ENCODE results near the gene ERC1. TPM values are rescaled to one million over a fixed set of nuclear protein-coding genes. Genes with fewer than 3 reads are reported as not detected.
"Not testable (repeated sequence)": the region's sequence is repeated elsewhere in the genome, so short reads cannot be mapped to it uniquely, and the experiment has no call there.

ERC1 gene
- total and polyA plus RNA-seq, 2 donors (not counting 3 experiments of a cell fraction or from before 2014, with no cell fraction given), result 11.7 to 66.1 TPM

GRCh38 chr12:998020-998874 is 7.2 kb downstream of the ERC1 start:
- no peak overlapping the region for H3K27ac ChIP-seq (ENCODE audit: insufficient read depth, low read depth, low read length)
- intact Hi-C loops (cut with micrococcal nuclease) (no loop called here), dilution Hi-C loops (cut with MboI; ENCODE audit: extremely low pct_ligation_motif_present, low sequenced_read_pairs) (no loop called here)
- no peak overlapping the region for H3K4me3 ChIP-seq (replicated peaks in 1 of 3; ENCODE audit: insufficient read depth in 1 of 3, low read depth in 1 of 3, low read length in 3 of 3)
- no peaks in the 10 kb centered on the region for H3K36me3 ChIP-seq (ENCODE audit: control insufficient read depth in 2 of 2, extremely low read depth in 1 of 2, insufficient read depth in 2 of 2, low read length in 2 of 2)
- no peak overlapping the region for H2AFZ ChIP-seq (ENCODE audit: low read depth, low read length)
- H3K4me2 ChIP-seq (ENCODE audit: insufficient read depth, low read length), result no peak overlapping the region
- DNase-seq (ENCODE audit: low read depth, low spot score) (no peak), FAIRE-seq (no peak)
- TF ChIP-seq GATA2 (IDR thresholded peaks at IDR 0.05; ENCODE audit: insufficient read depth, insufficient read length, low read depth, low read length) (no peak), MYC (IDR thresholded peaks at IDR 0.05; ENCODE audit: low read depth, low read length) (no peak), EZH2 (IDR thresholded peaks at IDR 0.05; ENCODE audit: borderline replicate concordance, low read depth, low read length, severe bottlenecking) (no peak), POLR2A (IDR thresholded peaks at IDR 0.05; ENCODE audit: low read depth, low read length) (no peak), MAX (IDR thresholded peaks at IDR 0.05; ENCODE audit: insufficient read depth, insufficient read length) (no peak), CTCF (IDR thresholded peaks at IDR 0.05; ENCODE audit: extremely low read depth in 1 of 2, insufficient read depth in 1 of 2, low read depth in 1 of 2, low read length in 2 of 2) (no peak), JUN (IDR thresholded peaks at IDR 0.05; ENCODE audit: borderline replicate concordance, insufficient read depth, insufficient read length, low read depth) (no peak), FOS (IDR thresholded peaks at IDR 0.05; ENCODE audit: borderline replicate concordance, insufficient read depth, low read length) (no peak), POLR2AphosphoS5 (IDR thresholded peaks at IDR 0.05; ENCODE audit: insufficient read depth, low read depth, low read length) (no peak)
- H3K9ac ChIP-seq (replicated peaks; ENCODE audit: extremely low read depth, insufficient read depth, low read length), result no peak overlapping the region
- no peaks in the 10 kb centered on the region for H4K20me1 ChIP-seq (replicated peaks; ENCODE audit: control insufficient read depth, extremely low read depth, insufficient read depth, low read length)
- BruUV-seq (replicated peaks), result no TSS peak
- ChIA-PET CTCF (interaction anchor here (1.0 to 3.5 kb wide), 3 partner anchors 11 to 95 kb away, joined by 3 to 16 read pairs (median 3); no protein-coding TSS in a partner anchor), POLR2A (no interaction called here)
- H3K79me2 ChIP-seq (ENCODE audit: control insufficient read depth, insufficient read depth, low read length), result peaks cover 47% of the 10 kb centered on the region
- H3K4me1 ChIP-seq (ENCODE audit: control insufficient read depth, extremely low read depth, insufficient read depth, low read length), result peaks cover 4% of the 10 kb centered on the region
- no peaks in the 10 kb centered on the region for H3K9me3 ChIP-seq (replicated peaks; ENCODE audit: control insufficient read depth, insufficient read depth, low read length)
- no peaks in the 10 kb centered on the region for H3K27me3 ChIP-seq (ENCODE audit: control insufficient read depth in 2 of 2, insufficient read depth in 2 of 2, low read length in 2 of 2)
- no peaks in the 10 kb centered on the region for H3K9me1 ChIP-seq (replicated peaks; ENCODE audit: control insufficient read depth, extremely low read depth, insufficient read depth, low read length)

- H2AFZ ChIP-seq (ENCODE audit: low read depth, low read length); H3K4me1 ChIP-seq (ENCODE audit: control insufficient read depth, extremely low read depth, insufficient read depth, low read length); DNase-seq (ENCODE audit: low read depth, low spot score); H3K9me3 ChIP-seq (replicated peaks; ENCODE audit: control insufficient read depth, insufficient read depth, low read length); H3K36me3 ChIP-seq (ENCODE audit: control insufficient read depth in 2 of 2, extremely low read depth in 1 of 2, insufficient read depth in 2 of 2, low read length in 2 of 2); H3K9me1 ChIP-seq (replicated peaks; ENCODE audit: control insufficient read depth, extremely low read depth, insufficient read depth, low read length); BruUV-seq (replicated peaks); H3K27me3 ChIP-seq (ENCODE audit: control insufficient read depth in 2 of 2, insufficient read depth in 2 of 2, low read length in 2 of 2); H3K4me3 ChIP-seq (replicated peaks in 1 of 3; ENCODE audit: insufficient read depth in 1 of 3, low read depth in 1 of 3, low read length in 3 of 3); intact Hi-C loops (cut with micrococcal nuclease); H4K20me1 ChIP-seq (replicated peaks; ENCODE audit: control insufficient read depth, extremely low read depth, insufficient read depth, low read length); POLR2A ChIA-PET; H3K9ac ChIP-seq (replicated peaks; ENCODE audit: extremely low read depth, insufficient read depth, low read length); H3K4me2 ChIP-seq (ENCODE audit: insufficient read depth, low read length); H3K27ac ChIP-seq (ENCODE audit: insufficient read depth, low read depth, low read length); FAIRE-seq; dilution Hi-C loops (cut with MboI; ENCODE audit: extremely low pct_ligation_motif_present, low sequenced_read_pairs): not testable (repeated sequence)
- CTCF ChIA-PET, result interaction anchor here (3.5 kb wide), 1 partner anchor 93 kb away, joined by 16 read pairs; no protein-coding TSS in a partner anchor
- H3K79me2 ChIP-seq (ENCODE audit: control insufficient read depth, insufficient read depth, low read length), result peaks cover 44% of the 10 kb centered on the region
Observed at GRCh38 chr12:999736-1000135, 8.7 kb downstream of the ERC1 start.
